T-helper 2 cell (primary cell): ENCODE data around the gene LGALS8.

Experiments
- DNase-seq, 5 experiments: peaks; one replicate each; pipeline versions ENCODE4 v3.0.0 to v3.0.0-alpha.2; 2012 to 2022

Gene LGALS8

GRCh38 chr1:236509647-236510401 lies 14.0 kb upstream of the LGALS8 start:
- DNase-seq: no peak

GRCh38 chr1:236511735-236512418 lies 11.9 kb upstream of the LGALS8 start:
- no peak for DNase-seq

GRCh38 chr1:236514703-236515442 lies 8.9 kb upstream of the LGALS8 start:
- DNase-seq: no peak

- peak in 1 of 5 experiments; percentile 60 for DNase-seq
These were observed 8.3 kb upstream of the LGALS8 start for GRCh38 chr1:236515443-236515958.

DNA sequence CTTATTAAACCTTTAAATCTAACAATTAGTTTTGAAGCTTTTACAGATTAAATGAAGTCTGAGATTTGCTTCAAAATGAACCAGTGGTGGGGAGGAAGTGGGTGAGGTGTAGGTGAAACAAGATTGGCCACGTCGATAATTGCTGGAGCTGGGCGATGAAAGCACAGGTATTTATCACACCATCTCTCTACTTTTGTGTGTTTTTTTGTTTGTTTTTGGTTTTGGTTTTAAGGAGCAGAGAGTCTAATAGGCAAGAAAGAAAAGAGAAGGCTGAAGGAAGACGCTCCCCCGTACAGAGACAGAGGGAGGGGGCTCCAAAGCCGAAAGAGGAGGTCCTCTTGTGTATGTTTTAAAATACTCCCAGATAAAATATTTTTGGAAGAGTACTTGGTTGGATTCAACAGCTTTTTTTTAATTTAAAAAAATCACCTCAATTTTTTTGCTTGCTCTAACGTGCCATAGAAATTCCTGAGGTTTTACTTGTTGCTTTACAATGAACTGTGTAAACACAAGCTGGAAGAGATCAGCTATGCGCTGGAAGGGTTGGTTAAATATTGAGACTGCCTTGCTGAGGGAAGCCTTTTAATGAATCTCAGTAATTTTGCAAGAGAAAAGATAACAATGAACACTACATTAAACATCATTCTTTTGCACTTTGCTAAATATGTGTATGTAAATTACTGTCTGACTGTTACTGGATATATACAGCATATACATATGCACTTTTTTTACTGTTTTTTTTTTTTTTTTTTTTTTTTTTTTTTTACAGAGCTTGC lies 6.7 kb upstream of the LGALS8 start:
- peak in 3 of 5 experiments; percentile 45 to 95 (median 56) for DNase-seq

GRCh38 chr1:236518322-236518721 lies 5.5 kb upstream of the LGALS8 start:
- no peak for DNase-seq

DNA sequence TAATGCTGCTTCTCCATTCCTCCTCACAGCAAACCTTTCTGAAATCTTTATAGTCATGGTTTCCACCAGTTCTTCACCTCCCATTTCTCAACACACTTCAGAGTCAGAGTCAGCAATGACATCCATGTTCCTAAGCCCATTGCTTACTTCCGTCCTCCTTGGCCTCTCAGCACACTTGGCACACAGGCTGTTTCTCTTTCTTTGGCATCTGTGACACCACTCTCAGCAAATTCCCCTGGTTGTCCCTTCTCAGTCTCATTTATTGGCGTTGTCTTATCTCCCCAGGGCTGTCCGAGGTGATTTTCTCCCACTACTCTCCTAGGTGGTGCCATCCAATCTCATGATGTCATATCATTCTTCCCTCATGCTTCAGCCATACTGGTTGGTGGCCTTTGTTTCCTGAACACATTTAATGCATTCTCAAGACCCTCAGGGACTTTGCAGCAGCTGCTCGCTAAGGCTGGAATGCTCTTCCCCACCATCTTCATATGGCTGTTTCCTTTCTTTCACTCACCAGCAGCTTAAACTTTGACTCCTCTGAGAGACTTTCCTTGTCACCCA lies 3.3 kb upstream of the LGALS8 start:
- DNase-seq: no peak

- DNase-seq: no peak
These were observed 662 bp upstream of the LGALS8 start for GRCh38 chr1:236522937-236523703.

DNA sequence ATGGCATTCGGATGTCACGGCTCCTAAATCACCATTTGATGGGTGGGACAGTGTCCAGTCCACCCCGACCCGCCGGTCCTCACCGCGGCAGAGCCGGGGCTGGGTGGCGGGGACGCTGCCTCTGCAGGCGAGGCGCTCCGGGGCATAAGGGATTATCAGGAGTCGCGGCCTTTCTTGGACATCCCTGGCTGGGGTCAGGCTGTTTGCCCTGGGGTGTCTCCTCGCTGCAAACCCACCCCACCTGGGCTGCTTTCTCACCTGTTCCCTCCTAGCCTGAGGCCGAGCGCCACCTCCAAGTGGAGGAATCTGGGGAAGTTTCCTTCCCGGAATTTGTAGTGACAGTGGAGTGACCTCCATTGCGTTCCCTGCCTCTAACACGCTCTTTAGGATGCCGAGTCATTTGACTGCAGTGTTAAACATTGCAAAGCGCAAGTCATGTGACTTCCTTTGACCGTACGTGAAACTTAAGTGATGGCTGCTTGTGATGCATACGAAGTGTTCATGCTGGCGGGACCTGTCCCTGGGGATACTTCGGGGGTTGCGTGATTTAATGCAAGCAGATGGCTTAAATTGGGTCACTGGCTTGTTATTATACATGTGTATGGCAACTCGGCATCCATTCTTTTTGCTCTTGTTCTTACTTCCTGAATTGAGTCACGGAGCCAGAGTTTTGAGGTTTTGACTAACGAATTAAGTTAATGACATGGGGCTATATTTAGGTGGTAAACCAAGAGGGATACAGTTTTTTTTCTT lies 536 bp downstream of the LGALS8 start:
- peak in 4 of 5 experiments; percentile 26 to 91 (median 52) for DNase-seq

DNA sequence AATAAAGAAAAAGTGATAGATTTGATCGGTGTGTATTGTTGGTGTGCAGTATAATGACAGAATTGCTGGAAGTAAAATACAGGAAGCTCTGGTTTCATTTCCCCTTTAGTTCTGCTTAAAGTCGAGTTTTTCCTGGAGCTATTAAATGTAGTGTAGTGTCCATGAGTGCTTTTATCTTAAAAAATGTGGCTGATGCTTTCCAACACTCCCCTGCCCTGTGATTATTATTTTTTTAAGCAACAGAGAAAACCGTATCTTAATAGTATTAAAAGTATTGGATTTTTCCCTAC lies 1.1 kb downstream of the LGALS8 start:
- no peak for DNase-seq

- DNase-seq: no peak
These were observed 2.3 kb downstream of the LGALS8 start for GRCh38 chr1:236526079-236526478.

GRCh38 chr1:236530286-236530685 lies 6.5 kb downstream of the LGALS8 start:
- no peak for DNase-seq

GRCh38 chr1:236530959-236531358 lies 7.2 kb downstream of the LGALS8 start:
- no peak for DNase-seq

GRCh38 chr1:236532850-236533249 lies 9.1 kb downstream of the LGALS8 start:
- DNase-seq: no peak

- DNase-seq: peak in 2 of 5 experiments; percentile 21 to 82
These were observed 10.4 kb downstream of the LGALS8 start for GRCh38 chr1:236534151-236534651.

DNA sequence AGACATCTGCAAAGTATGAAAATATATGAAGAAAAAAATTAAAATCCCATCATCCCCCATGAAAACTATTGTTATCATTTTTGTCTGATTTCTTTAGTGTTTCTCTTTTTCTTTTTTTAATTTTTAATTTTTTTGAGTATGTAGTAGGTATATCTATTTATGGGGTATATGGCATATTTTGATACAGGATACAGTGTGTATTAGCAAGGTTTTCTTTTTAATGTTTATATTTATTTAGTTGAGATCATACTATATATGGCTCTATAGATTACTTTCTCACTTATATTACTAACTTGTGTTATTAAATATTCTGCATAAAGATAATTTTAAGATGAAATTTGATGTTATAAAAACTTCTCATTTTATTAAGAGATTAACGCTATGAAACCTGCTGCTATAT lies 11.4 kb downstream of the LGALS8 start:
- DNase-seq: no peak

DNA sequence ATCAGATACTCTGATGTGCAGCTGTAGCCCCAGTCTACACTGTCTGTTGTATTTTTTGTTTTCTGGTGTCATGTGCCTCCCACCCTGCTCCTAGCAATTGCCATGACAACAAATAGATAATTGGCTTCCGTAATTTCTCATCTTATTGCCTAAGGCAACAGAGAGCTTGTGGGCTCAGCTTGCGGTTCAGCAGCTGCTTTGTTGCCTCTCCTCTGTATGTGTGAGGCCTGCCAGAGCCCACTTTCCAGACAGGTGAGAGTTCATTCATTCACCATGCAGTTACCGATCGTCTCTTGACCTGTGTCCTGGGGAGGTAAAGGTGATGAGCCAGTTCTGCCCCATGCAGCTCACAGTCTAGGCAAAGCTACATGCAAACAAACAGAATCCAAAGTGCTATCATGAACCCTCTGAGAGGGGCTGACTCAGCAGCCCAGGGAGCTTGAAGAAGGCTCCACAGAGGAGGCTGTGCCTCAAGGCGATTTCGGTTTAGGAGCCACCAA lies 11.9 kb downstream of the LGALS8 start:
- DNase-seq: no peak

GRCh38 chr1:236536540-236536939 lies 12.8 kb downstream of the LGALS8 start:
- DNase-seq: no peak

- DNase-seq: no peak
These were observed 17.2 kb downstream of the LGALS8 start for GRCh38 chr1:236540813-236541465.

GRCh38 chr1:236541710-236542109 lies 17.9 kb downstream of the LGALS8 start:
- no peak for DNase-seq
